ENCODE data around the gene CACNA1I.

DNA sequence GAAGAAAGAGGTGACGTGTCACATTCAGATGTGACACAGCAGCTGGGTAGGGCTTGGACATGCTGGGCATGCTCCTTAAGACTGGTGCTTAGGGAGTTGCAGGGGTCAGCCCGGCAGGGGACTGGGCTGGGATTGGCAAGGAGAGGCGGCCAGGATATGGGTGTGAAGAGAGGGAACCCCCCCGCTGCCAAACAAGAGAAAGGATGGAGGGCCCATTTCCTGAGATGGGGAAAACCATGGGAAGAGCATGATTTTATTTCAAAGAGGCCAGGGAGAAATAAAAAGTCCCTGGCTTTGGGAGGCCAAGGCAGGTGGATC is 44.9 kb upstream of the CACNA1I start:
- TF ChIP-seq, protein P1, sequence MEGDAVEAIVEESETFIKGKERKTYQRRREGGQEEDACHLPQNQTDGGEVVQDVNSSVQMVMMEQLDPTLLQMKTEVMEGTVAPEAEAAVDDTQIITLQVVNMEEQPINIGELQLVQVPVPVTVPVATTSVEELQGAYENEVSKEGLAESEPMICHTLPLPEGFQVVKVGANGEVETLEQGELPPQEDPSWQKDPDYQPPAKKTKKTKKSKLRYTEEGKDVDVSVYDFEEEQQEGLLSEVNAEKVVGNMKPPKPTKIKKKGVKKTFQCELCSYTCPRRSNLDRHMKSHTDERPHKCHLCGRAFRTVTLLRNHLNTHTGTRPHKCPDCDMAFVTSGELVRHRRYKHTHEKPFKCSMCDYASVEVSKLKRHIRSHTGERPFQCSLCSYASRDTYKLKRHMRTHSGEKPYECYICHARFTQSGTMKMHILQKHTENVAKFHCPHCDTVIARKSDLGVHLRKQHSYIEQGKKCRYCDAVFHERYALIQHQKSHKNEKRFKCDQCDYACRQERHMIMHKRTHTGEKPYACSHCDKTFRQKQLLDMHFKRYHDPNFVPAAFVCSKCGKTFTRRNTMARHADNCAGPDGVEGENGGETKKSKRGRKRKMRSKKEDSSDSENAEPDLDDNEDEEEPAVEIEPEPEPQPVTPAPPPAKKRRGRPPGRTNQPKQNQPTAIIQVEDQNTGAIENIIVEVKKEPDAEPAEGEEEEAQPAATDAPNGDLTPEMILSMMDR (IDR thresholded peaks at IDR 0.05), result no peak
- TF ChIP-seq ZFX (IDR thresholded peaks at IDR 0.05; ENCODE audit: borderline replicate concordance), result no peak

All from 22Rv1 (cell line).